Effector memory CD8-positive, alpha-beta T cell (primary cell): Measurements from ENCODE around the gene PPP1R14C.
"Not testable (repeated sequence)": the region's sequence is repeated elsewhere in the genome, so short reads cannot be mapped to it uniquely, and the experiment has no call there.

ENCODE experiments used
- ATAC-seq: fragments of 150-1000 bp; cut with Tn5 transposase; replicated peaks from 2 replicates; pipeline ENCODE4 v1.10.0; 2021; ENCODE audit warnings: mild to moderate bottlenecking, moderate library complexity
- DNase-seq, 3 experiments: peaks; one replicate each; pipeline ENCODE4 v3.0.0; 2021
- H3K27ac Mint-ChIP-seq, 2 donors: one replicate each; pipeline ENCODE4 v1.8.0; 2022; ENCODE audit warnings: mild to moderate bottlenecking in 2 of 2, mixed read lengths in 2 of 2, moderate library complexity in 2 of 2
- H3K27me3 Mint-ChIP-seq, 2 donors: one replicate each; pipeline ENCODE4 v1.8.0; 2022; ENCODE audit warnings: mixed read lengths in 2 of 2
- H3K36me3 Mint-ChIP-seq: one replicate; pipeline ENCODE4 v1.8.0; 2022; ENCODE audit warnings: mild to moderate bottlenecking, moderate library complexity, mixed read lengths; ENCODE audit not compliant: insufficient read depth
- H3K4me1 Mint-ChIP-seq, 2 donors: one replicate each; pipeline ENCODE4 v1.8.0; 2022; ENCODE audit warnings: low read depth in 2 of 2, mixed read lengths in 2 of 2
- H3K4me3 Mint-ChIP-seq, 2 donors: one replicate each; pipeline ENCODE4 v1.8.0; 2022; ENCODE audit warnings: mild to moderate bottlenecking in 2 of 2, mixed read lengths in 2 of 2, moderate library complexity in 2 of 2
- H3K9me3 Mint-ChIP-seq, 2 donors: one replicate each; pipeline ENCODE4 v1.8.0; 2022; ENCODE audit warnings: mixed read lengths in 2 of 2

PPP1R14C gene

DNA sequence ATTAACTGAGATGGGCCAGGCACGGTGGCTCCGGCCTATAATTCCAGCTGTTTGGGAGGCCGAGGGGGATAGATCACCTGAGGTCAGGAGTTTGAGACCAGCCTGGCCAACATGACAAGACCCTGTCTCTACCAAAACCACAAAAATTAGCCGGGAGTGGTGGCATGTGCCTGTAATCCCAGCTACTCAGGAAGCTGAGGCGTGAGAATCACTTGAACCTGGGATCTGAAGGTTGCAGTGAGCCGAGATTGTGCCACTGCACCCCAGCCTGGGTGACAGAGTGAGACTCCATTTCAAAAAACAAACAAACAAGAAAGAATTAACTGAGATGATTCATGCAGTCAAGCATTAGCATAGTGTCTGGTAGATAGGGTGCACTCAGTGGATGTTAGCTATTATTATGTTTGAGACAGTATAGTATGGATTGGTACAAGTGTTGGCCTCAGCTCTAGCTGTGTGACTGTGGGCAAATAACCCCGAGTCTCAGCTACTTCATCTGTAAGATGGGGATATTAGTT lies 37.1 kb downstream of the PPP1R14C start:
- H3K4me1 Mint-ChIP-seq, H3K27me3 Mint-ChIP-seq, H3K4me3 Mint-ChIP-seq, DNase-seq, ATAC-seq, H3K9me3 Mint-ChIP-seq, H3K27ac Mint-ChIP-seq, H3K36me3 Mint-ChIP-seq: not testable (repeated sequence)

- H3K4me3 Mint-ChIP-seq, result no peak overlapping the region
- no peaks in the 10 kb centered on the region for H3K9me3 Mint-ChIP-seq
- peaks cover 2% of the 10 kb centered on the region for H3K36me3 Mint-ChIP-seq
- ATAC-seq (no peak), DNase-seq (no peak)
- peaks cover 7 to 14% of the 10 kb centered on the region in 2 donors for H3K4me1 Mint-ChIP-seq
- peak overlapping the region in 1 of 2 donors; percentile 2 for H3K27ac Mint-ChIP-seq
- peaks cover 0 to 12% of the 10 kb centered on the region in 2 donors for H3K27me3 Mint-ChIP-seq
Observed at GRCh38 chr6:150180517-150180916, 37.7 kb downstream of the PPP1R14C start.

DNA sequence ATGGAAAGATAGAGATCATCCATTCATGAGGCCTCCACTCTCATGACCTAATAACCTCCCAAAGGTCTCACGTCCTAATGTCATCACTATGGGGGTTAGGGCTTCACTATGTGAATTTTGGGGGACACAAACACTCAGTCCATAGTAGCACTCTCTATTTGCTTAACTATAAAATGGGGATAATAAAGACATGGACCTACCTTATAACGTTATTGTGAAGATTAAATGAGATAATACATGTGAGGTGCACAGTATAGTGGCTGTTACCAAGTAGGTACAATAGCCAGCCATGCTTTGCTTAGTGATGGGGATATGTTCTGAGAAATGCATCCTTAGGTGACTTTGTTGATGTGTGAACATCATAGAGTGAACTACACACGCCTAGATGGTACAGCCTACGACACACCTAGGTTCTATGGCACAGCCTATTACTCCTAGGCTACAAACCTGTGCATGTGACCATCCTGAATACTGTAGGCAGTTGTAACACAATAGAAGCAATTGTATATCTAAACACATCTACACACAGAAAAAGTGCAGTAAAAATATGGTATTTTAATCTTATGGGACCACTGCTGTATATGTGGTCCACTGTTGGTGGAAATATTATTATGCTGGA lies 39.7 kb downstream of the PPP1R14C start:
- Mint-ChIP-seq H3K27me3 (peaks cover 0 to 12% of the 10 kb centered on the region in 2 donors), H3K36me3 (peaks cover 2% of the 10 kb centered on the region), H3K4me3 (no peak overlapping the region), H3K4me1 (peaks cover 7 to 14% of the 10 kb centered on the region in 2 donors), H3K9me3 (no peaks in the 10 kb centered on the region), H3K27ac (no peak overlapping the region)
- DNase-seq, result no peak
- no peak for ATAC-seq

GRCh38 chr6:150183105-150183504 lies 40.3 kb downstream of the PPP1R14C start:
- peaks cover 7 to 14% of the 10 kb centered on the region in 2 donors for H3K4me1 Mint-ChIP-seq
- H3K27me3 Mint-ChIP-seq, result peaks cover 0 to 12% of the 10 kb centered on the region in 2 donors
- no peak for DNase-seq
- no peak overlapping the region for H3K27ac Mint-ChIP-seq
- no peak for ATAC-seq
- peaks cover 2% of the 10 kb centered on the region for H3K36me3 Mint-ChIP-seq
- H3K4me3 Mint-ChIP-seq, result no peak overlapping the region
- H3K9me3 Mint-ChIP-seq, result no peaks in the 10 kb centered on the region

- peaks cover 0 to 12% of the 10 kb centered on the region in 2 donors for H3K27me3 Mint-ChIP-seq
- DNase-seq, result no peak
- no peak overlapping the region for H3K27ac Mint-ChIP-seq
- peaks cover 2% of the 10 kb centered on the region for H3K36me3 Mint-ChIP-seq
- no peak overlapping the region for H3K4me3 Mint-ChIP-seq
- no peak for ATAC-seq
- no peaks in the 10 kb centered on the region for H3K9me3 Mint-ChIP-seq
- peaks cover 7 to 14% of the 10 kb centered on the region in 2 donors for H3K4me1 Mint-ChIP-seq
Observed at GRCh38 chr6:150183966-150184365, 41.1 kb downstream of the PPP1R14C start.

GRCh38 chr6:150184850-150185731 lies 42.2 kb downstream of the PPP1R14C start:
- DNase-seq, result no peak
- no peak for ATAC-seq
- peaks cover 0 to 12% of the 10 kb centered on the region in 2 donors for H3K27me3 Mint-ChIP-seq
- H3K27ac Mint-ChIP-seq, result peak overlapping the region in 1 of 2 donors; percentile 2
- peaks cover 7 to 17% of the 10 kb centered on the region in 2 donors for H3K4me1 Mint-ChIP-seq
- peaks cover 2% of the 10 kb centered on the region for H3K36me3 Mint-ChIP-seq
- no peak overlapping the region for H3K4me3 Mint-ChIP-seq
- no peaks in the 10 kb centered on the region for H3K9me3 Mint-ChIP-seq

DNA sequence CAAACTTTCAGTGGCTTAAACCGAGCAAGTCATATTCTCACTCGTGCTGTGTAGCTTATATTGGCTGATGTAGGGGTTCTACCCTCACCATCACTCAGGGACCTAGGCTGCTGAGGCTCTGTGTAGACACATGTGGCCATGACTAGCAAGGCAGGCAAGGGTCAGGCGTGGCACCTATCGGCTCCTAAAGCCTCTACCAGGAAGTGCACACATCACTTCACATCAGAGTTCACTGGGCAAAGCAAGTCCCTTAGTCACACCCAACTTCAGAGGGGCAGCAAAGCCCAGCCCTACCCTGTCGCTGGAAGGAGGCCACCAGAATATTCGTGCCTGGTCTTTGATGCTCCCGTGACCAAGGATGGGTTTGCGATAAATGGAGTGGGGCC lies 42.9 kb downstream of the PPP1R14C start:
- Mint-ChIP-seq H3K9me3 (no peaks in the 10 kb centered on the region), H3K27me3 (peaks cover under 1 to 14% of the 10 kb centered on the region in 2 donors), H3K27ac (no peak overlapping the region), H3K4me1 (peaks cover 4 to 13% of the 10 kb centered on the region in 2 donors), H3K36me3 (peaks cover under 1% of the 10 kb centered on the region), H3K4me3 (no peak overlapping the region)
- no peak for ATAC-seq
- DNase-seq, result no peak

- Mint-ChIP-seq H3K36me3 (no peaks in the 10 kb centered on the region), H3K9me3 (no peaks in the 10 kb centered on the region), H3K4me3 (no peak overlapping the region), H3K27ac (no peak overlapping the region), H3K4me1 (peaks cover 4 to 13% of the 10 kb centered on the region in 2 donors), H3K27me3 (peaks cover 6 to 20% of the 10 kb centered on the region in 2 donors)
- ATAC-seq (no peak), DNase-seq (no peak)
Observed at GRCh38 chr6:150186129-150186898, 43.5 kb downstream of the PPP1R14C start.

DNA sequence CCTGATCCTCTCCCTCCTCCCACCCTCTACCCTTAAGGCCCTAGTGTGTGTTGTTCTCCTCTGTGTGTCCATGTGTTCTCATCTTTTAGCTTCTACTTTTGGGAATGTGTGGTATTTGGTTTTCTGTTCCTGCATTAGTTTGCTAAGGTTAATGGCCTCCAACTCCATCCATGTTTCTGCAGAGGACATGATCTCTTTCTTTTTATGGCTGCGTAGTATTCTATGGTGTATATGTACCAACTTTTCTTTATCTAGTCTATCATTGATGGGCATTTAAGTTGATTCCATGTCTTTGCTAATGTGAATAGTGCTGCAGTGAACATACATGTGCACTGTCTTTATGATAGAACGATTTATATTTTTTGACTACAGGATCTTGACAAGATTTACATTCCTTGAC lies 44.6 kb downstream of the PPP1R14C start:
- H3K4me1 Mint-ChIP-seq, result peaks cover 4 to 13% of the 10 kb centered on the region in 2 donors
- peaks cover 12 to 29% of the 10 kb centered on the region in 2 donors for H3K27me3 Mint-ChIP-seq
- ATAC-seq, H3K4me3 Mint-ChIP-seq, H3K9me3 Mint-ChIP-seq, H3K36me3 Mint-ChIP-seq, DNase-seq, H3K27ac Mint-ChIP-seq: not testable (repeated sequence)

- DNase-seq, result no peak
- Mint-ChIP-seq H3K36me3 (no peaks in the 10 kb centered on the region), H3K4me3 (no peak overlapping the region), H3K4me1 (peaks cover 4 to 13% of the 10 kb centered on the region in 2 donors), H3K27me3 (peaks cover 12 to 46% of the 10 kb centered on the region in 2 donors), H3K9me3 (no peaks in the 10 kb centered on the region), H3K27ac (no peak overlapping the region)
- no peak for ATAC-seq
Observed at GRCh38 chr6:150189122-150189521, 46.3 kb downstream of the PPP1R14C start.

DNA sequence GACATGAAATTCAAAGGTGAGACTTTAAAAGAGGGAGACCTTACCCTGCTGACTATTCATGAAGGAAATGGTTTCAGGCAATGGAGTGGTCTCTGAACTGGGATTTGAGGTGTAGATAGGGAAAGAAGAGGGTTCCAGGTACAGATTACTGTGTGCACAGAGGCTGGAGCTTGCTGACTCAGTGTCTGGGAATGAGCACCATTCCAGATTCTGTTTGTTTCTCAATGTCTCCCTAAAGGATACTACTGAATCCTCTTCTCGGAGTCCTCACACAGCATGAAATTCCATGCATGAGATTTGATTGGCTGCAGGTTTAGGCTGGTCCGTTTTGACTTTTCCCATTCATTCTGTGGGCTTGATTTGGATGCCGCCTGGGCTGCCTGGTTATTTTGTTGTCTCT lies 49.0 kb downstream of the PPP1R14C start:
- Mint-ChIP-seq H3K27me3 (peaks cover 16 to 44% of the 10 kb centered on the region in 2 donors), H3K36me3 (no peaks in the 10 kb centered on the region), H3K4me3 (no peak overlapping the region), H3K9me3 (no peaks in the 10 kb centered on the region), H3K4me1 (peaks cover 0 to 3% of the 10 kb centered on the region in 2 donors), H3K27ac (no peak overlapping the region)
- ATAC-seq, result no peak
- no peak for DNase-seq

GRCh38 chr6:150194195-150194594 lies 51.4 kb downstream of the PPP1R14C start:
- no peaks in the 10 kb centered on the region for H3K9me3 Mint-ChIP-seq
- ATAC-seq (no peak), DNase-seq (no peak)
- no peak overlapping the region for H3K4me3 Mint-ChIP-seq
- no peaks in the 10 kb centered on the region for H3K36me3 Mint-ChIP-seq
- peaks cover 0 to 1% of the 10 kb centered on the region in 2 donors for H3K4me1 Mint-ChIP-seq
- no peak overlapping the region for H3K27ac Mint-ChIP-seq
- H3K27me3 Mint-ChIP-seq, result peaks cover 16 to 59% of the 10 kb centered on the region in 2 donors

DNA sequence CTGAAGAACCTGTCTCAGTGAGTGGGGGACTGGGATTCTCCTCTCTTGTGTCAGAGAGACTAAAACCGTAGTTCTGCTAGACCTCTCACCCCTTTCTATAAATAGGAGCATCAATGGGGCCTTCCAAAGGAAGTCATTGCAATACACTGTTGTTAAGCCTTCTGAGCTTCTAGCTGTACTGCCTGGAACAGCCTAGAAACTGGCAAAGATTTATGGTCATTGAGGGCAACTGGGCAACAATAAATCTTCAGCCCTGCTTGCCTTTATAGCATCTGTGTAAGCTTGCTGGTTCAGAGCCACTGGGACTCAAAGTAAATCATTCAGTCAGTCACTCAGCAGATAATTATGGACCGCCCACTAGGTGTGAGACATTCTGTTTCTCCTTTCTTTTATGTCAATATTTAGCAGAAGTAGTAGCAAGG lies 53.2 kb downstream of the PPP1R14C start:
- Mint-ChIP-seq H3K4me1 (no peaks in the 10 kb centered on the region), H3K4me3 (no peak overlapping the region), H3K9me3 (no peaks in the 10 kb centered on the region), H3K27me3 (peaks cover 13 to 64% of the 10 kb centered on the region in 2 donors), H3K36me3 (no peaks in the 10 kb centered on the region), H3K27ac (no peak overlapping the region)
- DNase-seq (no peak), ATAC-seq (no peak)
